ENCODE results near the gene MYO1B.

MYO1B gene

GRCh38 chr2:191233533-191233932, 11.7 kb upstream of the MYO1B start:
- no peaks in the 10 kb centered on the region for H3K36me3 ChIP-seq (ENCODE audit: insufficient read depth, low read length)
- H2AFZ ChIP-seq (ENCODE audit: low read depth, low read length), result no peak overlapping the region
- H3K4me1 ChIP-seq (ENCODE audit: insufficient read depth, low read length), result no peaks in the 10 kb centered on the region
- no peaks in the 10 kb centered on the region for H3K27me3 ChIP-seq (ENCODE audit: insufficient read depth, low read length)
- no peaks in the 10 kb centered on the region for H3K9me3 ChIP-seq (ENCODE audit: low read length)
- no peak overlapping the region for H3K4me3 ChIP-seq (ENCODE audit: low read length)

GRCh38 chr2:191234376-191234775, 10.8 kb upstream of the MYO1B start:
- no peaks in the 10 kb centered on the region for H3K36me3 ChIP-seq (ENCODE audit: insufficient read depth, low read length)
- H3K9me3 ChIP-seq (ENCODE audit: low read length), result no peaks in the 10 kb centered on the region
- no peaks in the 10 kb centered on the region for H3K27me3 ChIP-seq (ENCODE audit: insufficient read depth, low read length)
- H3K4me1 ChIP-seq (ENCODE audit: insufficient read depth, low read length), result no peaks in the 10 kb centered on the region
- no peak overlapping the region for H3K4me3 ChIP-seq (ENCODE audit: low read length)
- no peak overlapping the region for H2AFZ ChIP-seq (ENCODE audit: low read depth, low read length)

- no peak overlapping the region for H2AFZ ChIP-seq (ENCODE audit: low read depth, low read length)
- no peaks in the 10 kb centered on the region for H3K4me1 ChIP-seq (ENCODE audit: insufficient read depth, low read length)
- no peaks in the 10 kb centered on the region for H3K9me3 ChIP-seq (ENCODE audit: low read length)
- H3K27me3 ChIP-seq (ENCODE audit: insufficient read depth, low read length), result no peaks in the 10 kb centered on the region
- H3K4me3 ChIP-seq (ENCODE audit: low read length), result no peak overlapping the region
- no peaks in the 10 kb centered on the region for H3K36me3 ChIP-seq (ENCODE audit: insufficient read depth, low read length)
These were observed 4.3 kb upstream of the MYO1B start for GRCh38 chr2:191240871-191241270.

GRCh38 chr2:191241418-191241817, 3.8 kb upstream of the MYO1B start:
- Histone ChIP-seq H3K4me1 (ENCODE audit: insufficient read depth, low read length) (no peaks in the 10 kb centered on the region), H3K36me3 (ENCODE audit: insufficient read depth, low read length) (no peaks in the 10 kb centered on the region), H3K27me3 (ENCODE audit: insufficient read depth, low read length) (no peaks in the 10 kb centered on the region), H3K4me3 (ENCODE audit: low read length) (no peak overlapping the region), H2AFZ (ENCODE audit: low read depth, low read length) (no peak overlapping the region), H3K9me3 (ENCODE audit: low read length) (no peaks in the 10 kb centered on the region)

GRCh38 chr2:191243154-191243553, 2.0 kb upstream of the MYO1B start:
- no peak overlapping the region for H2AFZ ChIP-seq (ENCODE audit: low read depth, low read length)
- H3K27me3 ChIP-seq (ENCODE audit: insufficient read depth, low read length), result no peaks in the 10 kb centered on the region
- H3K9me3 ChIP-seq (ENCODE audit: low read length), result no peaks in the 10 kb centered on the region
- no peak overlapping the region for H3K4me3 ChIP-seq (ENCODE audit: low read length)
- H3K4me1 ChIP-seq (ENCODE audit: insufficient read depth, low read length), result peaks cover 9% of the 10 kb centered on the region
- no peaks in the 10 kb centered on the region for H3K36me3 ChIP-seq (ENCODE audit: insufficient read depth, low read length)

GRCh38 chr2:191244350-191244749, 854 bp upstream of the MYO1B start:
- no peak overlapping the region for H3K4me3 ChIP-seq (ENCODE audit: low read length)
- H3K27me3 ChIP-seq (ENCODE audit: insufficient read depth, low read length), result no peaks in the 10 kb centered on the region
- no peak overlapping the region for H2AFZ ChIP-seq (ENCODE audit: low read depth, low read length)
- H3K4me1 ChIP-seq (ENCODE audit: insufficient read depth, low read length), result peaks cover 9% of the 10 kb centered on the region
- no peaks in the 10 kb centered on the region for H3K36me3 ChIP-seq (ENCODE audit: insufficient read depth, low read length)
- H3K9me3 ChIP-seq (ENCODE audit: low read length), result no peaks in the 10 kb centered on the region

GRCh38 chr2:191245869-191246531, 796 bp downstream of the MYO1B start:
- peak overlapping the region; percentile 88 for H3K4me3 ChIP-seq (ENCODE audit: low read length)
- H2AFZ ChIP-seq (ENCODE audit: low read depth, low read length), result peak overlapping the region; percentile 92
- no peaks in the 10 kb centered on the region for H3K27me3 ChIP-seq (ENCODE audit: insufficient read depth, low read length)
- H3K4me1 ChIP-seq (ENCODE audit: insufficient read depth, low read length), result peaks cover 16% of the 10 kb centered on the region
- H3K9me3 ChIP-seq (ENCODE audit: low read length), result no peaks in the 10 kb centered on the region
- no peaks in the 10 kb centered on the region for H3K36me3 ChIP-seq (ENCODE audit: insufficient read depth, low read length)

- H3K36me3 ChIP-seq (ENCODE audit: insufficient read depth, low read length), result no peaks in the 10 kb centered on the region
- no peaks in the 10 kb centered on the region for H3K27me3 ChIP-seq (ENCODE audit: insufficient read depth, low read length)
- peaks cover 16% of the 10 kb centered on the region for H3K4me1 ChIP-seq (ENCODE audit: insufficient read depth, low read length)
- H3K9me3 ChIP-seq (ENCODE audit: low read length), result no peaks in the 10 kb centered on the region
- peak overlapping the region; percentile 88 for H3K4me3 ChIP-seq (ENCODE audit: low read length)
- H2AFZ ChIP-seq (ENCODE audit: low read depth, low read length), result peak overlapping the region; percentile 92
These were observed 1.7 kb downstream of the MYO1B start for GRCh38 chr2:191246820-191247380.

GRCh38 chr2:191247381-191248057, 2.3 kb downstream of the MYO1B start:
- Histone ChIP-seq H2AFZ (ENCODE audit: low read depth, low read length) (no peak overlapping the region), H3K36me3 (ENCODE audit: insufficient read depth, low read length) (no peaks in the 10 kb centered on the region), H3K9me3 (ENCODE audit: low read length) (no peaks in the 10 kb centered on the region), H3K4me1 (ENCODE audit: insufficient read depth, low read length) (peaks cover 19% of the 10 kb centered on the region), H3K4me3 (ENCODE audit: low read length) (peak overlapping the region; percentile 88), H3K27me3 (ENCODE audit: insufficient read depth, low read length) (no peaks in the 10 kb centered on the region)

- Histone ChIP-seq H3K27me3 (ENCODE audit: insufficient read depth, low read length) (no peaks in the 10 kb centered on the region), H3K36me3 (ENCODE audit: insufficient read depth, low read length) (no peaks in the 10 kb centered on the region), H3K4me1 (ENCODE audit: insufficient read depth, low read length) (peaks cover 21% of the 10 kb centered on the region), H3K4me3 (ENCODE audit: low read length) (no peak overlapping the region), H3K9me3 (ENCODE audit: low read length) (no peaks in the 10 kb centered on the region), H2AFZ (ENCODE audit: low read depth, low read length) (no peak overlapping the region)
These were observed 4.1 kb downstream of the MYO1B start for GRCh38 chr2:191249156-191249813.

- Histone ChIP-seq H3K4me1 (ENCODE audit: insufficient read depth, low read length) (peaks cover 21% of the 10 kb centered on the region), H3K36me3 (ENCODE audit: insufficient read depth, low read length) (no peaks in the 10 kb centered on the region), H3K4me3 (ENCODE audit: low read length) (no peak overlapping the region), H3K27me3 (ENCODE audit: insufficient read depth, low read length) (no peaks in the 10 kb centered on the region), H3K9me3 (ENCODE audit: low read length) (no peaks in the 10 kb centered on the region), H2AFZ (ENCODE audit: low read depth, low read length) (no peak overlapping the region)
These were observed 5.2 kb downstream of the MYO1B start for GRCh38 chr2:191250400-191250799.

- no peaks in the 10 kb centered on the region for H3K36me3 ChIP-seq (ENCODE audit: insufficient read depth, low read length)
- H3K4me1 ChIP-seq (ENCODE audit: insufficient read depth, low read length), result peaks cover 21% of the 10 kb centered on the region
- H3K4me3 ChIP-seq (ENCODE audit: low read length), result no peak overlapping the region
- no peaks in the 10 kb centered on the region for H3K9me3 ChIP-seq (ENCODE audit: low read length)
- no peaks in the 10 kb centered on the region for H3K27me3 ChIP-seq (ENCODE audit: insufficient read depth, low read length)
- no peak overlapping the region for H2AFZ ChIP-seq (ENCODE audit: low read depth, low read length)
These were observed 5.8 kb downstream of the MYO1B start for GRCh38 chr2:191250986-191251385.

GRCh38 chr2:191252699-191253098, 7.5 kb downstream of the MYO1B start:
- Histone ChIP-seq H3K9me3 (ENCODE audit: low read length) (no peaks in the 10 kb centered on the region), H2AFZ (ENCODE audit: low read depth, low read length) (no peak overlapping the region), H3K4me3 (ENCODE audit: low read length) (no peak overlapping the region), H3K36me3 (ENCODE audit: insufficient read depth, low read length) (no peaks in the 10 kb centered on the region), H3K27me3 (ENCODE audit: insufficient read depth, low read length) (no peaks in the 10 kb centered on the region), H3K4me1 (ENCODE audit: insufficient read depth, low read length) (peaks cover 12% of the 10 kb centered on the region)
